Endothelial cell of umbilical vein (primary cell): ENCODE measurements around the gene JMJD7. TPM values are rescaled to one million over a fixed set of nuclear protein-coding genes. Genes with fewer than 3 reads are reported as not detected.

Experiments used
- BruUV-seq: library from RNA; stranded (reverse); fragments of 400-500 nt; replicated peaks from 2 replicates; lab custom pipeline; 2021; lab: Mats Ljungman, UMichigan
- CTCF ChIA-PET: fragments of 300-600, 350-600 bp; sonication (Branson Sonifier 250); formaldehyde crosslinking; loops from one replicate; lab custom pipeline; 2021; ENCODE audit warnings: antibody characterized with exemption, inconsistent platforms; lab: Charles Lee
- POLR2A ChIA-PET: fragments of 300-600, 350-600 bp; sonication (Branson Sonifier 250); formaldehyde crosslinking; loops from one replicate; lab custom pipeline; 2021; ENCODE audit warnings: antibody characterized with exemption, inconsistent platforms; lab: Charles Lee
- DNase-seq: peaks from one replicate; pipeline ENCODE4 v3.0.0-alpha.2; 2011; ENCODE audit warnings: low read depth, low spot score
- FAIRE-seq: peaks from 2 replicates; lab custom pipeline; 2011; peaks lifted over from hg19 to GRCh38; lab: Jason Lieb, UNC
- H2AFZ ChIP-seq: 2 replicates; pipeline ENCODE4 v1.6.0; 2012; ENCODE audit warnings: low read depth, low read length, control low read depth, inconsistent platforms
- H3K27ac ChIP-seq: 2 replicates; pipeline ENCODE4 v1.5.1; 2011; ENCODE audit warnings: low read depth, mild to moderate bottlenecking, control low read depth, low read length, moderate library complexity; ENCODE audit not compliant: insufficient read depth
- H3K27me3 ChIP-seq, 2 experiments: 2 replicates each; pipeline versions ENCODE4 v1.6.0 to v1.6.1; 2011; ENCODE audit warnings: low read length in 2 of 2, mixed read lengths in 1 of 2; ENCODE audit not compliant: control insufficient read depth in 2 of 2, insufficient read depth in 2 of 2
- H3K36me3 ChIP-seq, 2 experiments: 2 replicates in 1 of 2; 3 replicates in 1 of 2; pipeline ENCODE4 v1.5.1; 2011; ENCODE audit warnings: low read length in 2 of 2, mild to moderate bottlenecking in 1 of 2, moderate library complexity in 1 of 2; ENCODE audit not compliant: control insufficient read depth in 2 of 2, insufficient read depth in 2 of 2; ENCODE audit errors: extremely low read depth in 1 of 2
- H3K4me1 ChIP-seq: 3 replicates; pipeline ENCODE4 v1.5.1; 2011; ENCODE audit warnings: mild to moderate bottlenecking, low read length; ENCODE audit not compliant: control insufficient read depth, insufficient read depth; ENCODE audit errors: extremely low read depth
- H3K4me2 ChIP-seq: 2 replicates; pipeline ENCODE4 v1.6.1; 2011; ENCODE audit warnings: low read length, control low read depth, mixed read lengths; ENCODE audit not compliant: insufficient read depth
- H3K4me3 ChIP-seq, 3 experiments: fragments of 200-600 bp in 1 of 3; sonication (generic), shearing (Covaris generic) in 1 of 3; replicated peaks in 1 of 3; 2 replicates each; pipeline ENCODE4 v1.5.1; 2011 to 2016; ENCODE audit warnings: control low read depth in 3 of 3, low read length in 3 of 3, mild to moderate bottlenecking in 2 of 3, inconsistent platforms in 1 of 3, low read depth in 1 of 3, moderate library complexity in 1 of 3; ENCODE audit not compliant: insufficient read depth in 1 of 3
- H3K79me2 ChIP-seq: 2 replicates; pipeline ENCODE4 v1.6.0; 2012; ENCODE audit warnings: low read length, inconsistent platforms; ENCODE audit not compliant: control insufficient read depth, insufficient read depth
- H3K9ac ChIP-seq: replicated peaks from 2 replicates; pipeline ENCODE3; 2011; ENCODE audit warnings: low read length, control low read depth; ENCODE audit not compliant: insufficient read depth; ENCODE audit errors: extremely low read depth
- H3K9me1 ChIP-seq: replicated peaks from 3 replicates; pipeline ENCODE4 v1.6.0; 2011; ENCODE audit warnings: mild to moderate bottlenecking, low read length; ENCODE audit not compliant: control insufficient read depth, insufficient read depth; ENCODE audit errors: extremely low read depth
- H3K9me3 ChIP-seq: replicated peaks from 2 replicates; pipeline ENCODE4 v1.5.1; 2012; ENCODE audit warnings: low read length, inconsistent platforms; ENCODE audit not compliant: control insufficient read depth, insufficient read depth
- H4K20me1 ChIP-seq: replicated peaks from 2 replicates; pipeline ENCODE3; 2011; ENCODE audit warnings: mild to moderate bottlenecking, low read length; ENCODE audit not compliant: control insufficient read depth, insufficient read depth; ENCODE audit errors: extremely low read depth
- CTCF ChIP-seq, 2 donors: IDR thresholded peaks; 1 replicate in 1 of 2; 2 replicates in 1 of 2; pipeline ENCODE4 v1.5.1; 2011; ENCODE audit warnings: low read length in 2 of 2, mild to moderate bottlenecking in 2 of 2, moderate library complexity in 2 of 2, control low read depth in 1 of 2, inconsistent platforms in 1 of 2, low read depth in 1 of 2; ENCODE audit not compliant: insufficient read depth in 1 of 2; ENCODE audit errors: extremely low read depth in 1 of 2
- EZH2 ChIP-seq: IDR thresholded peaks from 2 replicates; pipeline ENCODE4 v1.6.1; 2012; ENCODE audit warnings: borderline replicate concordance, low read depth, mild to moderate bottlenecking, moderate library complexity, low read length, inconsistent platforms; ENCODE audit not compliant: severe bottlenecking
- FOS ChIP-seq: IDR thresholded peaks from 2 replicates; pipeline ENCODE4 v1.6.1; 2011; ENCODE audit warnings: mild to moderate bottlenecking, low read length, moderate library complexity, borderline replicate concordance; ENCODE audit not compliant: insufficient read depth
- GATA2 ChIP-seq: IDR thresholded peaks from 2 replicates; pipeline ENCODE4 v1.7.0; 2011; ENCODE audit warnings: low read depth, mild to moderate bottlenecking, moderate library complexity, mixed read lengths, low read length; ENCODE audit not compliant: insufficient read length, insufficient read depth
- JUN ChIP-seq: IDR thresholded peaks from 2 replicates; pipeline ENCODE4 v1.6.1; 2011; ENCODE audit warnings: borderline replicate concordance, low read depth; ENCODE audit not compliant: insufficient read length, insufficient read depth
- MAX ChIP-seq: IDR thresholded peaks from 2 replicates; pipeline ENCODE4 v1.6.1; 2011; ENCODE audit not compliant: insufficient read depth, insufficient read length
- MYC ChIP-seq: IDR thresholded peaks from one replicate; pipeline ENCODE4 v1.6.1; 2011; ENCODE audit warnings: mild to moderate bottlenecking, low read depth, low read length
- POLR2A ChIP-seq: IDR thresholded peaks from 2 replicates; pipeline ENCODE4 v1.6.1; 2012; ENCODE audit warnings: low read depth, mild to moderate bottlenecking, control low read depth, low read length
- POLR2AphosphoS5 ChIP-seq: IDR thresholded peaks from 2 replicates; pipeline ENCODE4 v1.6.1; 2012; ENCODE audit warnings: low read depth, mild to moderate bottlenecking, control low read depth, low read length, moderate library complexity; ENCODE audit not compliant: insufficient read depth
- dilution Hi-C: fragments of 300-500 bp; cut with MboI; formaldehyde crosslinking; loops from one replicate; pipeline ENCODE4 v1.15.0; 2019; ENCODE audit warnings: low sequenced_read_pairs; ENCODE audit not compliant: extremely low pct_ligation_motif_present
- intact Hi-C: fragments of 100-400 bp; cut with micrococcal nuclease; formaldehyde crosslinking; loops from one replicate; pipeline ENCODE4 v1.10.0; 2022
- polyA plus RNA-seq, 4 experiments: library from polyadenylated mRNA; depleted of rRNA in 3 of 4; stranded (reverse) in 3 of 4; unstranded in 1 of 4; fragments of >200 nt; gene quantifications; 2 replicates each; pipeline versions ENCODE4 v1.2.1 to v1.2.3, GENCODE V29; 2011 to 2012; ENCODE audit warnings: missing spikeins in 1 of 4
- total RNA-seq: library from RNA; stranded (reverse); gene quantifications from 2 replicates; pipeline ENCODE4 v1.2.3, GENCODE V29; 2021

JMJD7 gene
- total and polyA plus RNA-seq, 2 donors (not counting 3 experiments of a cell fraction or from before 2014, with no cell fraction given): 7.3 to 11.4 TPM

GRCh38 chr15:41825572-41826535 lies 2.0 kb upstream of the JMJD7 start:
- POLR2A ChIA-PET: no interaction called here
- Histone ChIP-seq H3K27me3 (no peaks in the 10 kb centered on the region), H3K4me2 (no peak overlapping the region), H3K4me1 (peaks cover 10% of the 10 kb centered on the region), H2AFZ (no peak overlapping the region), H3K36me3 (peaks cover 0 to 26% of the 10 kb centered on the region in 2 experiments), H3K9me1 (no peaks in the 10 kb centered on the region), H4K20me1 (no peaks in the 10 kb centered on the region), H3K9me3 (no peaks in the 10 kb centered on the region), H3K79me2 (no peaks in the 10 kb centered on the region), H3K9ac (no peak overlapping the region), H3K27ac (no peak overlapping the region), H3K4me3 (no peak overlapping the region)
- FAIRE-seq: no peak
- TF ChIP-seq POLR2AphosphoS5: no peak
- TF ChIP-seq EZH2: no peak
- TF ChIP-seq GATA2: no peak
- no peak for TF ChIP-seq JUN
- no peak for TF ChIP-seq CTCF (IDR thresholded peaks at IDR 0.05; ENCODE audit: extremely low read depth in 1 of 2, insufficient read depth in 1 of 2, low read depth in 1 of 2, low read length in 2 of 2)
- no peak for TF ChIP-seq MYC
- no peak for TF ChIP-seq FOS
- no peak for TF ChIP-seq MAX
- TF ChIP-seq POLR2A: no peak
- no peak for DNase-seq
- CTCF ChIA-PET: interaction anchor here (1.2 to 1.6 kb wide), 3 partner anchors 16 to 222 kb away, joined by 3 to 7 read pairs (median 5); no protein-coding TSS in a partner anchor
- dilution Hi-C loops: no loop called here
- no TSS peak for BruUV-seq
- intact Hi-C loops: loop anchor here (5.0 kb wide), 1 partner anchor 66 kb away; the partner anchor contains the start of gene SPTBN5
